Astrocyte (in vitro differentiated cells and primary cell): ENCODE measurements around the gene SLC25A41. TPM values are rescaled to one million over a fixed set of nuclear protein-coding genes. Genes with fewer than 3 reads are reported as not detected.

Experiments
- DNase-seq: peaks from one replicate; pipeline ENCODE4 v3.0.0-alpha.2; 2010; ENCODE audit warnings: low read depth
- FAIRE-seq: peaks from 2 replicates; lab custom pipeline; 2011; peaks lifted over from hg19 to GRCh38; lab: Jason Lieb, UNC
- H2AFZ ChIP-seq: 2 replicates; pipeline ENCODE4 v1.6.0; 2012; ENCODE audit warnings: low read depth, low read length, inconsistent platforms
- H3K27ac ChIP-seq: 2 replicates; pipeline ENCODE4 v1.5.1; 2011; ENCODE audit warnings: low read depth, low read length, inconsistent platforms
- H3K27me3 ChIP-seq: 2 replicates; pipeline ENCODE4 v1.6.0; 2011; ENCODE audit warnings: low read length, inconsistent platforms; ENCODE audit not compliant: insufficient read depth
- H3K36me3 ChIP-seq: 2 replicates; pipeline ENCODE4 v1.5.1; 2011; ENCODE audit warnings: low read length, inconsistent platforms; ENCODE audit not compliant: insufficient read depth
- H3K4me1 ChIP-seq: 2 replicates; pipeline ENCODE4 v1.5.1; 2011; ENCODE audit warnings: low read length, inconsistent platforms; ENCODE audit not compliant: insufficient read depth
- H3K4me2 ChIP-seq: 2 replicates; pipeline ENCODE4 v1.6.0; 2012; ENCODE audit warnings: low read length, inconsistent platforms
- H3K4me3 ChIP-seq: 2 replicates; pipeline ENCODE4 v1.5.1; 2011; ENCODE audit warnings: low read depth, mild to moderate bottlenecking, low read length, inconsistent platforms; ENCODE audit not compliant: insufficient read depth
- H3K79me2 ChIP-seq: 2 replicates; pipeline ENCODE4 v1.6.0; 2012; ENCODE audit warnings: mild to moderate bottlenecking, low read length, inconsistent platforms; ENCODE audit not compliant: insufficient read depth
- H3K9ac ChIP-seq: 2 replicates; pipeline ENCODE4 v1.6.0; 2012; ENCODE audit warnings: mild to moderate bottlenecking, low read length, inconsistent platforms
- H3K9me3 ChIP-seq: 2 replicates; pipeline ENCODE4 v1.5.1; 2012; ENCODE audit warnings: low read depth, mild to moderate bottlenecking, low read length, inconsistent platforms; ENCODE audit not compliant: insufficient read depth
- H4K20me1 ChIP-seq: 2 replicates; pipeline ENCODE4 v1.6.0; 2012; ENCODE audit warnings: low read length, inconsistent platforms; ENCODE audit not compliant: insufficient read depth
- H3K27ac Mint-ChIP-seq: one replicate; pipeline ENCODE4 v1.8.0; 2021; ENCODE audit warnings: mild to moderate bottlenecking, mixed read lengths; ENCODE audit not compliant: unreplicated experiment
- H3K27me3 Mint-ChIP-seq: one replicate; pipeline ENCODE4 v1.8.0; 2021; ENCODE audit warnings: low read depth, mixed read lengths; ENCODE audit not compliant: unreplicated experiment
- H3K36me3 Mint-ChIP-seq: one replicate; pipeline ENCODE4 v1.8.0; 2021; ENCODE audit warnings: low read depth, mixed read lengths; ENCODE audit not compliant: unreplicated experiment
- H3K4me1 Mint-ChIP-seq: one replicate; pipeline ENCODE4 v1.8.0; 2021; ENCODE audit warnings: low read depth, mixed read lengths; ENCODE audit not compliant: unreplicated experiment
- H3K4me3 Mint-ChIP-seq: one replicate; pipeline ENCODE4 v1.8.0; 2021; ENCODE audit warnings: mild to moderate bottlenecking, moderate library complexity, mixed read lengths; ENCODE audit not compliant: unreplicated experiment
- H3K9me3 Mint-ChIP-seq: one replicate; pipeline ENCODE4 v1.8.0; 2021; ENCODE audit warnings: mild to moderate bottlenecking, mixed read lengths; ENCODE audit not compliant: unreplicated experiment
- EZH2 ChIP-seq: IDR thresholded peaks from 2 replicates; pipeline ENCODE4 v1.6.1; 2012; ENCODE audit warnings: mild to moderate bottlenecking, low read length, inconsistent platforms; ENCODE audit not compliant: insufficient read depth
- total RNA-seq: library from RNA; stranded (reverse); gene quantifications from 2 replicates; pipeline ENCODE4 v1.2.1, GENCODE V29; 2021
- TF ChIP-seq, protein P1 (sequence below): IDR thresholded peaks from 2 replicates; pipeline ENCODE4 v1.5.1; 2011; ENCODE audit warnings: low read depth, mild to moderate bottlenecking, inconsistent platforms, low read length, moderate library complexity; ENCODE audit not compliant: insufficient read depth

SLC25A41 gene
- total RNA-seq, 1 donor from 2014 or later, result 0.75 TPM

DNA sequence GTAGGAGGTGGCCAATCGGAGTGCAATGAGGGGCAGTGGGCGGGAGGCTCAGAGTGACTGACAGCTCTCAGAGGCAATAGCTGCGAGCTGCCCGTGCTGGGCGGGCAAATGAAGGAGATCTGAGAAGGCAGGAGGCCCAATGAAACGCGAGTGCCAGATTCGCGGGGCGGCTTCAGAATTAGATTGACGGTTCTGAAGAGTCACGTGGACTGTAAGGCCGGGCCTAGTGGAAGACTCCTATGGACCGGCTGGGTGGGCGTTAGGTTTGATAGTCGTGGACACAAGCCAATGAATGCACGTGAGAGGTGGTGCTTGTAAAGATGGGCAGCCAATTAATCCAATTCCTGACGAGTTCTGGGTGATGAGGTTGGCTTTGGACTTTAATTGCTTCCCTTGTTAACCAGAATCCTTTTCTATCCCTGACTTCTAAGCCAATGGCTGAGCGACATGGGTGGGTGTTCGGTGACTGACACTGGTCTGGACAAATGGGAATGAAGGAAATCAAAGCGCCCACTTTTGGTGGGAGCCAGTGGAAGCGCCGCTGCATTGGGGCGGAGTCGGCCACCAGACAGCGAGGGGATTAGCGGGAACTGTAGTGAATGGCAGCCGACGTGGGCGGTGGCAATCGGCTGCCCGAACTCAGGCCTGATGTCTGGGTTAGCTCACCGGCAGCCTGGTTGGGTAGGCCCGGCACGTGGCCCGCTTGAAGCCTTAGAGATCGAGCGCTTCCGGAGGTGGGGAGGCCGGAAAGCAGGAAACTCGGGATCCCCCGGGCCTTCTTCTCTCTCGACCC, 8.4 kb downstream of the SLC25A41 start:
- peak; percentile 97 for FAIRE-seq
- peaks cover 10% of the 10 kb centered on the region for H3K4me1 Mint-ChIP-seq
- no peak overlapping the region for H3K9ac ChIP-seq

DNA sequence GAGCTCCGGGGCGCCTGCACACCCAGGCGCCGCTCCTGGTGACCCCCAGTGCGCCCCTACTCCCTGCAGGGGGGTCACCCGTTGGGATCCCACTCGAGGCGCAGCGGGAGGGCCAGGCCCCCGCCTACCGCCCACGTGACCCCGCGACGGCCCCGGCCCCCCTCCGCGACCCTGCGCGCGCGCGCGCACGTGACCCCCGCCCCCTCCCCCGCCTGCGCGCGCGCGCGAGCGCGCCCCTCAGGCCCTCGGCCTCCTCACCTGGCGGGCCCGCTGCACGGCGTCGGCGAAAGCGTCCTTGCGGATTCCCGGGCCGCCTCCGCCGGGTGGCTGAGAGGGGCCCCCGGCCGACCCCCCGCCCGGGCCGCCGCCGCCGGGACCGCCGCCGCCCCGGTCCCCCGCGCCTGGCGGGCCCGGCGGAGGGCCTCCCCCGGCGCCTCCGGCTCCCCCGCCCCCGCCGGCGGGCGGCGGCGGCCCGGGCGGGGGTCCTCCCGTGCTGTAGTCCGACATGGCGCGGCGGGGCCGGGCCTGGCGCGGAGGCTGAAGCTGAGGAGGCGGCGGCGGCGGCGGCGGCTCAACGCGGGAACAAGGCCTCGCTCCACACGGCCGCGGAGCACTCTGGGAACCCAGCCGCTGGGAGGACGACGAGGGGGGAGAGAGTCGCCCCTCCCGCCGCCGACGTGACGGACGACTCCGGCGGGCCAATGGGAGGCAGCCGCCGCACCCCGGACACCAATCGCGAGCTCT, 9.2 kb downstream of the SLC25A41 start, which contains the start of gene KHSRP:
Gene KHSRP (minus strand): TSS at position 617 of the 744 bp plus-strand sequence. CDS start 110 bp downstream, at position 507.
- Histone ChIP-seq H3K79me2 (peaks cover 48% of the 10 kb centered on the region), H3K9me3 (peaks cover 4% of the 10 kb centered on the region), H3K4me3 (peak within 1 kb of the TSS; percentile 94), H3K4me1 (peaks cover 11% of the 10 kb centered on the region), H3K4me2 (peak within 1 kb of the TSS; percentile 99), H4K20me1 (peaks cover 47% of the 10 kb centered on the region), H2AFZ (peak within 1 kb of the TSS; percentile 75), H3K9ac (peak within 1 kb of the TSS; percentile 97), H3K27me3 (no peaks in the 10 kb centered on the region), H3K36me3 (peaks cover 22% of the 10 kb centered on the region), H3K27ac (peak within 1 kb of the TSS; percentile 51)
- no peaks in the 10 kb centered on the region for H3K27me3 Mint-ChIP-seq
- TF ChIP-seq, protein P1, sequence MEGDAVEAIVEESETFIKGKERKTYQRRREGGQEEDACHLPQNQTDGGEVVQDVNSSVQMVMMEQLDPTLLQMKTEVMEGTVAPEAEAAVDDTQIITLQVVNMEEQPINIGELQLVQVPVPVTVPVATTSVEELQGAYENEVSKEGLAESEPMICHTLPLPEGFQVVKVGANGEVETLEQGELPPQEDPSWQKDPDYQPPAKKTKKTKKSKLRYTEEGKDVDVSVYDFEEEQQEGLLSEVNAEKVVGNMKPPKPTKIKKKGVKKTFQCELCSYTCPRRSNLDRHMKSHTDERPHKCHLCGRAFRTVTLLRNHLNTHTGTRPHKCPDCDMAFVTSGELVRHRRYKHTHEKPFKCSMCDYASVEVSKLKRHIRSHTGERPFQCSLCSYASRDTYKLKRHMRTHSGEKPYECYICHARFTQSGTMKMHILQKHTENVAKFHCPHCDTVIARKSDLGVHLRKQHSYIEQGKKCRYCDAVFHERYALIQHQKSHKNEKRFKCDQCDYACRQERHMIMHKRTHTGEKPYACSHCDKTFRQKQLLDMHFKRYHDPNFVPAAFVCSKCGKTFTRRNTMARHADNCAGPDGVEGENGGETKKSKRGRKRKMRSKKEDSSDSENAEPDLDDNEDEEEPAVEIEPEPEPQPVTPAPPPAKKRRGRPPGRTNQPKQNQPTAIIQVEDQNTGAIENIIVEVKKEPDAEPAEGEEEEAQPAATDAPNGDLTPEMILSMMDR, result no peak
- TF ChIP-seq EZH2, result no peak
- no peak for FAIRE-seq
- peaks cover 6% of the 10 kb centered on the region for H3K36me3 Mint-ChIP-seq
- H3K27ac Mint-ChIP-seq, result peak within 1 kb of the TSS; percentile 90
- peaks cover 3% of the 10 kb centered on the region for H3K9me3 Mint-ChIP-seq
- no peak for DNase-seq
- peaks cover 10% of the 10 kb centered on the region for H3K4me1 Mint-ChIP-seq
- H3K4me3 Mint-ChIP-seq, result peak within 1 kb of the TSS; percentile 95

More for the DNA sequence above, 8.4 kb downstream of the SLC25A41 start:
- no peak overlapping the region for H3K4me3 ChIP-seq
- H3K4me1 ChIP-seq, result peaks cover 11% of the 10 kb centered on the region
- H3K4me3 Mint-ChIP-seq, result peak overlapping the region; percentile 81
- peaks cover 3% of the 10 kb centered on the region for H3K9me3 Mint-ChIP-seq
- H3K4me2 ChIP-seq, result peak overlapping the region; percentile 1
- peaks cover 40% of the 10 kb centered on the region for H4K20me1 ChIP-seq
- H2AFZ ChIP-seq, result peak overlapping the region; percentile 75
- H3K27ac ChIP-seq, result peak overlapping the region; percentile 51
- H3K27me3 Mint-ChIP-seq, result no peaks in the 10 kb centered on the region
- H3K36me3 Mint-ChIP-seq, result peaks cover 6% of the 10 kb centered on the region
- TF ChIP-seq, protein P1, result no peak
- TF ChIP-seq EZH2, result no peak
- peak; percentile 100 for DNase-seq
- H3K27ac Mint-ChIP-seq, result peak overlapping the region; percentile 59
- H3K36me3 ChIP-seq, result peaks cover 17% of the 10 kb centered on the region
- no peaks in the 10 kb centered on the region for H3K27me3 ChIP-seq
- peaks cover 40% of the 10 kb centered on the region for H3K79me2 ChIP-seq
- peaks cover 4% of the 10 kb centered on the region for H3K9me3 ChIP-seq
